SK-N-SH treated with all-trans-retinoic acid at 6 μM for 48 hours (cell line): ENCODE data around the gene DYNC2I2.

Experiments used
- ATAC-seq: fragments of 200-7000 bp; cut with Tn5 transposase; 3 replicates; pipeline ENCODE4 v1.9.1; 2020; ENCODE audit warnings: mild to moderate bottlenecking, moderate library complexity
- ARNTL ChIP-seq: fragments of 450-650 bp; formaldehyde crosslinking; IDR thresholded peaks from 2 replicates; pipeline ENCODE4 v1.5.0; 2020; ENCODE audit warnings: low read depth, mild to moderate bottlenecking, moderate library complexity, borderline replicate concordance
- BACH2 ChIP-seq: fragments of 250-450 bp; sonication (Bioruptor Pico); IDR thresholded peaks from 2 replicates; pipeline ENCODE4 v1.9.0; 2021; ENCODE audit warnings: mild to moderate bottlenecking, borderline replicate concordance
- CREB5 ChIP-seq: fragments of 250-450 bp; sonication (Bioruptor Pico); IDR thresholded peaks from 2 replicates; pipeline ENCODE4 v1.5.1; 2020; ENCODE audit warnings: low read depth, mild to moderate bottlenecking, moderate library complexity
- CSDC2 ChIP-seq: fragments of 250-450 bp; sonication (Bioruptor Pico); IDR thresholded peaks from 2 replicates; pipeline ENCODE4 v1.5.0; 2020; ENCODE audit warnings: mild to moderate bottlenecking, moderate library complexity
- ESRRG ChIP-seq: fragments of 250-450 bp; sonication (Bioruptor Pico); IDR thresholded peaks from 2 replicates; pipeline ENCODE4 v1.6.1; 2021; ENCODE audit warnings: mild to moderate bottlenecking
- GLIS3 ChIP-seq: fragments of 250-450 bp; sonication (Bioruptor Pico); IDR thresholded peaks from 2 replicates; pipeline ENCODE4 v1.5.0; 2020; ENCODE audit warnings: mild to moderate bottlenecking, moderate library complexity
- ISL1 ChIP-seq: fragments of 250-450 bp; sonication (Bioruptor Pico); IDR thresholded peaks from 2 replicates; pipeline ENCODE4 v2.1.2; 2022; ENCODE audit warnings: mild to moderate bottlenecking, moderate library complexity
- OSR1 ChIP-seq: fragments of 250-450 bp; sonication (Bioruptor Pico); IDR thresholded peaks from 2 replicates; pipeline ENCODE4 v1.8.0; 2022; ENCODE audit warnings: moderate library complexity, mild to moderate bottlenecking, inconsistent platforms
- PATZ1 ChIP-seq: fragments of 250-450 bp; sonication (Bioruptor Pico); IDR thresholded peaks from 2 replicates; pipeline ENCODE4 v1.8.0; 2020; ENCODE audit warnings: mild to moderate bottlenecking, moderate library complexity, borderline replicate concordance
- POU6F1 ChIP-seq: fragments of 250-450 bp; sonication (Bioruptor Pico); IDR thresholded peaks from 2 replicates; pipeline ENCODE4 v1.8.0; 2021; ENCODE audit warnings: low read depth, mild to moderate bottlenecking, moderate library complexity, borderline replicate concordance
- PPARA ChIP-seq: fragments of 250-450 bp; sonication (Bioruptor Pico); IDR thresholded peaks from 2 replicates; pipeline ENCODE4 v1.5.0; 2020; ENCODE audit warnings: mild to moderate bottlenecking, borderline replicate concordance
- RARB ChIP-seq: fragments of 250-450 bp; sonication (Bioruptor Pico); IDR thresholded peaks from 2 replicates; pipeline ENCODE4 v1.8.0; 2021; ENCODE audit warnings: mild to moderate bottlenecking, moderate library complexity
- SNAI2 ChIP-seq: fragments of 250-450 bp; sonication (Bioruptor Pico); IDR thresholded peaks from 2 replicates; pipeline ENCODE4 v1.5.0; 2020; ENCODE audit warnings: mild to moderate bottlenecking, moderate library complexity
- TCF4 ChIP-seq: fragments of 250-450 bp; sonication (Bioruptor Pico); IDR thresholded peaks from 2 replicates; pipeline ENCODE4 v1.8.0; 2021; ENCODE audit warnings: mild to moderate bottlenecking, moderate library complexity, borderline replicate concordance
- TOX ChIP-seq: fragments of 250-450 bp; sonication (Bioruptor Pico); IDR thresholded peaks from 2 replicates; pipeline ENCODE4 v1.8.0; 2021; ENCODE audit warnings: mild to moderate bottlenecking, moderate library complexity, borderline replicate concordance
- ZC3H10 ChIP-seq: fragments of 250-450 bp; sonication (Bioruptor Pico); IDR thresholded peaks from 2 replicates; pipeline ENCODE4 v1.5.1; 2021; ENCODE audit warnings: mild to moderate bottlenecking, moderate library complexity
- ZFP3 ChIP-seq: fragments of 250-450 bp; sonication (Bioruptor Pico); IDR thresholded peaks from 2 replicates; pipeline ENCODE4 v1.5.0; 2020; ENCODE audit warnings: mild to moderate bottlenecking, moderate library complexity
- ZFP30 ChIP-seq: fragments of 450-650 bp; formaldehyde crosslinking; IDR thresholded peaks from 2 replicates; pipeline ENCODE4 v1.5.0; 2022; ENCODE audit warnings: mild to moderate bottlenecking, moderate library complexity
- ZNF565 ChIP-seq: fragments of 450-650 bp; formaldehyde crosslinking; conservative IDR thresholded peaks from 2 replicates; pipeline ENCODE4 v1.5.0; 2020; ENCODE audit warnings: low read depth, mild to moderate bottlenecking, moderate library complexity
- ZNF70 ChIP-seq: fragments of 450-650 bp; formaldehyde crosslinking; IDR thresholded peaks from 2 replicates; pipeline ENCODE4 v1.5.0; 2020; ENCODE audit warnings: mild to moderate bottlenecking, moderate library complexity
- ZNF8 ChIP-seq: fragments of 450-650 bp; formaldehyde crosslinking; IDR thresholded peaks from 2 replicates; pipeline ENCODE4 v1.5.0; 2020; ENCODE audit warnings: mild to moderate bottlenecking, moderate library complexity
- TF ChIP-seq, protein P1 (sequence below): fragments of 250-450 bp; sonication (Bioruptor Pico); IDR thresholded peaks from 2 replicates; pipeline ENCODE4 v1.5.0; 2020; ENCODE audit warnings: mild to moderate bottlenecking, moderate library complexity

DYNC2I2 gene

GRCh38 chr9:128634111-128634510 is 22.5 kb downstream of the DYNC2I2 start:
- TF ChIP-seq ZC3H10 (CRISPR knock-in tag) (no peak), TOX (no peak), ESRRG (CRISPR knock-in tag) (no peak), TCF4 (CRISPR knock-in tag) (no peak), SNAI2 (CRISPR knock-in tag) (no peak), BACH2 (no peak)
- no peak for ATAC-seq

DNA sequence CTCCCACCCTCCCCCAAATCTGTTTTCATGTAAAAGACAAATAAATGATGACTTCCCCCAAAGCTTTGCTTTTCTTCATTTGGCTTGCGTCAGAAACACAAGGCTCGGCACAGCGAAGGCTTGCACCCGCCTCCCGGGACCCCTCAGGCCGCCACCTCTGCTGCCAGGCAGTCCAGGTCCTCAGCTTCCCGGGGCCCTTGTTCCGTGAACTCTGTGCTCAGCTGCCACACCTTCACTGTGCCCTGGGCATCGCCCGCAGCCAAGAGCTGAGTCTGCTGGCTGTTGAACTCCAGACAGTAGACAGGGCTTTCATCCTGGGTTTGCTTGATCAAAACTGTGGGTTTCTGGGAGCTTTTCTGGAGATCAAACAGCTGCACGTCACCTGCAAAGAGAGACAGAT is 23.0 kb downstream of the DYNC2I2 start:
- ATAC-seq, result no peak
- TF ChIP-seq POU6F1 (CRISPR knock-in tag), result no peak
- TF ChIP-seq TCF4 (CRISPR knock-in tag), result no peak
- no peak for TF ChIP-seq TOX
- TF ChIP-seq, protein P1, sequence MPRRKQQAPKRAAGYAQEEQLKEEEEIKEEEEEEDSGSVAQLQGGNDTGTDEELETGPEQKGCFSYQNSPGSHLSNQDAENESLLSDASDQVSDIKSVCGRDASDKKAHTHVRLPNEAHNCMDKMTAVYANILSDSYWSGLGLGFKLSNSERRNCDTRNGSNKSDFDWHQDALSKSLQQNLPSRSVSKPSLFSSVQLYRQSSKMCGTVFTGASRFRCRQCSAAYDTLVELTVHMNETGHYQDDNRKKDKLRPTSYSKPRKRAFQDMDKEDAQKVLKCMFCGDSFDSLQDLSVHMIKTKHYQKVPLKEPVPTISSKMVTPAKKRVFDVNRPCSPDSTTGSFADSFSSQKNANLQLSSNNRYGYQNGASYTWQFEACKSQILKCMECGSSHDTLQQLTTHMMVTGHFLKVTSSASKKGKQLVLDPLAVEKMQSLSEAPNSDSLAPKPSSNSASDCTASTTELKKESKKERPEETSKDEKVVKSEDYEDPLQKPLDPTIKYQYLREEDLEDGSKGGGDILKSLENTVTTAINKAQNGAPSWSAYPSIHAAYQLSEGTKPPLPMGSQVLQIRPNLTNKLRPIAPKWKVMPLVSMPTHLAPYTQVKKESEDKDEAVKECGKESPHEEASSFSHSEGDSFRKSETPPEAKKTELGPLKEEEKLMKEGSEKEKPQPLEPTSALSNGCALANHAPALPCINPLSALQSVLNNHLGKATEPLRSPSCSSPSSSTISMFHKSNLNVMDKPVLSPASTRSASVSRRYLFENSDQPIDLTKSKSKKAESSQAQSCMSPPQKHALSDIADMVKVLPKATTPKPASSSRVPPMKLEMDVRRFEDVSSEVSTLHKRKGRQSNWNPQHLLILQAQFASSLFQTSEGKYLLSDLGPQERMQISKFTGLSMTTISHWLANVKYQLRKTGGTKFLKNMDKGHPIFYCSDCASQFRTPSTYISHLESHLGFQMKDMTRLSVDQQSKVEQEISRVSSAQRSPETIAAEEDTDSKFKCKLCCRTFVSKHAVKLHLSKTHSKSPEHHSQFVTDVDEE (CRISPR knock-in tag), result no peak
- TF ChIP-seq ZNF8 (CRISPR knock-in tag), result no peak
- no peak for TF ChIP-seq BACH2
- no peak for TF ChIP-seq CREB5 (CRISPR knock-in tag)
- TF ChIP-seq GLIS3 (CRISPR knock-in tag), result no peak
- no peak for TF ChIP-seq ZFP30
- no peak for TF ChIP-seq PATZ1 (CRISPR knock-in tag)
- TF ChIP-seq RARB, result no peak

DNA sequence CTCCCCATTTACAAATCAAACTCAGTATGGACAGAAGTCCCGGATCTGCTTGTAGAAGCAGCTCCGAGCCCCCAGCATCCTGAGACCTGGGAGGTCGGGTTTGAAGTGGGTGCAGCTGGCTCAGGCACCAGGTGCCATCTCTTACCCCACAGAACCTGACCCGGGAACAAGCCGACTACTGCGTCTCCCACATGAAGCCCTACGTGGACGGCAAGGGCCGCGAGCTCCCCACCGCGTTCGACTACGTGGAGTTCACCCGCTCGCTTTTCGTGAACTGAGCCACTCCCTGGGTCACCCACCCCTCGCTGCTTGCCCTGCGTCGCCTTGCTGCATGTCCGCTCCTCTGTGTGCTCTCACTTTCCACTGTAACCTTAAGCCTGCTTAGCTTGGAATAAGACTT is 23.6 kb downstream of the DYNC2I2 start:
- TF ChIP-seq ESRRG (CRISPR knock-in tag) (no peak), OSR1 (CRISPR knock-in tag) (no peak), BACH2 (no peak), SNAI2 (CRISPR knock-in tag) (no peak), TOX (no peak), PPARA (CRISPR knock-in tag) (no peak), POU6F1 (CRISPR knock-in tag) (no peak)
- no peak for ATAC-seq

GRCh38 chr9:128632486-128632885 is 24.2 kb downstream of the DYNC2I2 start:
- ATAC-seq, result no peak
- TF ChIP-seq SNAI2 (CRISPR knock-in tag) (no peak), ARNTL (CRISPR knock-in tag) (no peak), CSDC2 (CRISPR knock-in tag) (no peak), ZNF70 (no peak), TOX (no peak), BACH2 (no peak), ZFP30 (no peak), ZNF565 (no peak), POU6F1 (CRISPR knock-in tag) (no peak), ZC3H10 (CRISPR knock-in tag) (no peak), PPARA (CRISPR knock-in tag) (no peak), RARB (no peak), ISL1 (no peak), ZFP3 (CRISPR knock-in tag) (no peak), OSR1 (CRISPR knock-in tag) (no peak)
- TF ChIP-seq, protein P1 (CRISPR knock-in tag), result no peak
